Dermis microvascular lymphatic vessel endothelial cell (primary cell): ENCODE measurements around the gene KRT4. TPM values are rescaled to one million over a fixed set of nuclear protein-coding genes. Genes with fewer than 3 reads are reported as not detected.

Experiments used
- DNase-seq, 2 donors: peaks; one replicate each; pipeline versions ENCODE4 v3.0.0 to v3.0.0-alpha.2; 2010; ENCODE audit warnings: low read depth in 2 of 2
- total RNA-seq: library from RNA; depleted of rRNA; stranded (reverse); fragments of >200 nt; gene quantifications from 2 replicates; pipeline ENCODE4 v1.2.1, GENCODE V29; 2014

KRT4 gene
- total RNA-seq, 1 donor from 2014 or later: not detected

DNA sequence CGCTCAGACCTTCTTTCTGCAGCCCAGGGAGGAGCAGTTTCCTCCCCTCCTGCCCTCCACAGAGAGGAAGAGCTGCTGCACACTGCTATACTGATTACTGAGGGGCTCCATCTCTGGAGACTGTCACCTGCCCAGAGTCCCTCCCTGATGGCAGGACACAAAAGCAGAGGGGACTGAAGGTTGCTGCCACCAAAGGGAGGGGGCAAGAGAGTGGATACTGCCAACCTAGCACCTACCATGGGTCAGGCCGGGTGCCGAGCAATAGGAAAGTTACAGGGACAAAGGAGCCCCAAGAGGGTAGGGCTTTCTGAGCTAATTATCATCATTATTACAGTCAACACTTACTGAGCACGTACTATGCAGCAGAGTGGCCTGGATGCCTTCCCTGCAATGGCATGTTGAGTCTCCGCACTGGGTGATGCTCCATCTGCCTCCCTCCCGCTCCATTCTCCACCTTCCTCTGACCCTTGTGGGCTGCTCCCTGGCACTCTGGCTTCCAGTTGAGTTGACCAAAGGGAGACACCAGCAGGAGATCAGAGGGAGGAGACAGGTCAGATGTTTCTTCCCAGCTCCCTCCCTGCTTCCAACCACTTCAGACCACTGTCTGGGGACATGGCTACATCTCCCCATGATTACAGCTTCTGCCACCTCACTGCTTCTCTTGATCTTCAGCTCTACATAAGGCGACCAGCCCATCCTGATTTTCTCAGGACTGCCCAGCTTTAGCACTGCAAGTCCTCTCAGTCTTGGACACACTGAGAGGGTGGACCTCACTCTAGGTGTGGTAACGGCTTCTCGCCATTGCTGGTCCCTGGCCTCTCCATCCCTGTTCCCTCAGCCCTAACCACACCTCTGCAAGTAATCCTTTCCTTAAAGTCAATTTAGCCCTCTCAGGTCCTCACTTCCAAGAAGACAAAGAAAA is 22.8 kb upstream of the KRT4 start:
- DNase-seq: no peak

DNA sequence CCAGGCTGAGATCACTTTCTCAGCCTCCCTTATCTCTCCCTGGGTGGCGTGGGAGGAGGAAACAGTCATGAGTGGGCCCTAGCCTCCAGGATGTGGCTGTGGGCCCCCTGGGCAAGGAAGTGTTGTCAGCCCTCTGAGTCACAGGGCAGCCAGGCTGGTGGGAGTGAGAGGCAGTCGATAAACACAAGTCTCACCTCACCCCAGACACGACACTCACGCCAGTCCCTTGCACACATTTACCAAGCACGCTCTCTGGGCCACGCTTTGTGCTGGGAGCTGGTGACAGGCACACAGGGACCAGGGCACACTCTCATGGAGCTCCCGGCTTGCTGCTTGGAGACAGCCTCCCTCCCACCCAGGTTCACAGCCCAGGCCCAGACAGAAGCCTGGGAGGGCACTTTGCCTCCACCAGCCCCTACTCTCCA is 22.1 kb upstream of the KRT4 start:
- DNase-seq: peak in 1 of 2 donors; percentile 74

DNA sequence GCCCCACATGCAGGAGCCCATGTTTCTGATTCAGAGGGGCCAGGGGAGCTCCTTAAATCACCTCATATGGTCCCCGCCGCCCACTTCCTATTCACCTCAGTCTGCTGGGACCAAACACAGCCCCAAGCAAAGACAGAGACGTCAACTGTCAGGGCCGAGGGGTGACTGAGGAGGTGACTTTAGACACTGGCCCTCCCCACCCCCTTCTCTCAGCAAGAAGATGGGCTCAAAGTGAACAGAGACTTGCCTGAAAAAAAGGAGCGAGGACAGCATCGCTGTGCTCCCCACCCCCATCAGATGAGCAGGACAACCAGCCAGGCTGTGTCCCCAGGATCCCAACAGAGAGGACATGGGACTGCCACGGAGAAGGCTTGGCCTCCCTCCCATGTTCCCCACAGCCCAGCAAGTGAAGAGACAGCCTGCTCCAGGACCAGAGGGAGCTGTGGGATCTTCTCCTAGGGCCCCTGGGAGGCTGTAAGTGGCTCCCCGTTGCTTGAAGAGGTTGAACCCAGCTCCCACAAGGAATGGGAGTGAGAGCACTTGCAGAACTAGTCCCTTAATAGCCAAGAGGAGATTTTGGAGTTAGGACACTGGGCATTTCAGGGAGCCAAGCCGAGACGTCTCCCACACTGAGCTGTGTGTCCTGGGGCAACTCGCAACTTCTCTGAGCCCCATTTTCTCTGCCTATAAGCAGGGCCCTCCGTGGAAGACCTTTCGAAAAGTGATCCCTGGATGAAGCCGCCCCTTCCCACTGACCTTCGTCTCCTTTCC is 21.5 kb upstream of the KRT4 start:
- DNase-seq: no peak

DNA sequence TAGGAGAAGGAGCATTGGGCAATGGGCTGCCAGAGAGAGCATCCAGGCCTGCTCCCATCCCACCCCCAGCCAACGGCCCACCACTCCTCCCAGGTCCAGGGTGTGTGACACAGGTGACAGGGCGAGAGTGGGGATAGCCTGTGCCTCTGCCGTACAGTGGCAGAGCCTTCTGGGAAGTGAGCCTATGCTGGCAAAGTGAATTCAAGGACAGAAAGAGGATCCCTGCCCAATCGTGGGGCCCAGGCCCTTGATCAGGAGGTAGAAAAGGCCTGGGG is 20.7 kb upstream of the KRT4 start:
- no peak for DNase-seq

DNA sequence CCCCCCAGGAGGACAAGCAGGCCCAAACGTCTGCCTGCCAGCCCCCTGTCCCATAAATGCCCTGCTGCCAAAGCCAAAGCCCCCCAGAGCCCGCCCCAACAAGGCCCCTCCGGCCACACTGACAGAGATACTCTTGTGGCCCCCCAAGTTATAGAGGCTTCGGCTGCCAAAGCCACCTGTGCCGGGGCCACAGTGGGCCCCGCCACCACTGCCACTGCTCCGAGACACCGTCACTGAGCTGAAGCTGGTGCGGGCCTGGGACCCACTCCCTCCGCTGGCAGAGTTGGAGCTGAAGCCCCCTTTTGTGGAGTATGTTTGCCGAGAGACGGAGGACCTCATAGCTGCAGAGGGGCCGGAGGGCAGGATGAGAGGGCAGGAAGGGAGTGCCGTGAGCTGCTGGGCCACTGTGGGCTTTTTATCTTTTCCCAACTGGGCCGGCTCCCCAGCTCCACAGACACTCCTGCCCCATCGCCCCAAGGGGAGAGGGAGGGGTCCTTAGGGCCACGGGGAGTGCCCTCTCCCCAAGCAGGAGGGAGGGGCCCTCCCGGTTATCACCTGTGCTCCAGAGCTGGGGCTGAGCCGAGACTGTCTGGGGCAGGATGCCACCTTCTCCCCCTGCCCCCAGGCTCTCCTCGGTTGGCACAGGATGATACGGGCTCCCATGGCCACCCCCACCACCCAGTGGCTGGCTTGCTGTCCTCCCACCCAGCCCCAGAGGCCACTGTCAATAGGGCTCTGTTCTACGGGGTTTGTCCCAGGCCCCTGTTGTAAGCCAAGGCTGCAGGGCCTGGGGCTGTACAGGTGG is 20.2 kb upstream of the KRT4 start, which contains the start of gene KRT79:
Gene KRT79 (minus strand): TSS at position 390 of the 805 bp plus-strand sequence. CDS start 51 bp downstream, at position 339.
- DNase-seq: no peak

DNA sequence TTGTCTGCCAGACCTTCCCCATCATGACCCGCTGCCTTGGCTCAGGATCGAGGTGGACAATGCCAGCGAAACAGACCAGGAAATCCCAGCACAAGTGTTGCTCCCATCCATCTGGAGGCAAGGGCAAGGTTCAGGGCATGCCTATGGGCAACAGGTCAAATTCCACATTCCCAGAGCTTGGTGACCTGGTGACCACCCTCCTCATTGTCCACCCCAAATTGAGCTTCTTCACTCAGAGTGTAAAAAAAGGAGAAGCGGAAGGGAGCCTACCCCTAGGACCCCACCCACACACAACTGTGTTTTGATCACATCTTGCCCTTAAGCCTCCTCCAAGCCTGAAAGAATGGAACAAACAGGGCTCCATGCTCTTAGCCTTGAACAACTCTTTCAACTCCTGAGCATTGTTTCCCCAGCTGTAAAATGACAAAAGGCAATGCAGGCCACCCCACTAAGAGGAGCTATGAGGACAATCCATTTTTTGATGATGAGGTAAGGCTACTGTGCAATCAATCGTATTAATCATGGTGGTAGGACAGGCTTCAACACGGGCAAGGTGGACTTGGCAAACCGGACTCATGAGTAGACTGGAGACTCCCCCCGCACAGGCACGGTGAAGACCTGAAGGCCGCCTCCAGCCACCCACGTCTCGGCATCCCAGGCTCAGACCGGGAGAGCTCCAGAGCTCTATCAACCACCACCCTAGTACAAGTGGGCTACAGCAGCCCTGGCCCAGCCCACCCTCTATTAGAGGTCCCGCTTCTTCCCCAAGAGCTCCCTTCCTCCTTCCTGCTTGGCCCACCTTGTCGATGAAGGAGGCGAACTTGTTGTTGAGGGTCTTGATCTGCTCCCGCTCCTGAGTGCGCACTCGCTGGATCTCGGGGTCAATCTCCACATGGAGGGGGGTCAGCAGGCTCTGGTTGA is 19.3 kb upstream of the KRT4 start:
- DNase-seq: no peak

DNA sequence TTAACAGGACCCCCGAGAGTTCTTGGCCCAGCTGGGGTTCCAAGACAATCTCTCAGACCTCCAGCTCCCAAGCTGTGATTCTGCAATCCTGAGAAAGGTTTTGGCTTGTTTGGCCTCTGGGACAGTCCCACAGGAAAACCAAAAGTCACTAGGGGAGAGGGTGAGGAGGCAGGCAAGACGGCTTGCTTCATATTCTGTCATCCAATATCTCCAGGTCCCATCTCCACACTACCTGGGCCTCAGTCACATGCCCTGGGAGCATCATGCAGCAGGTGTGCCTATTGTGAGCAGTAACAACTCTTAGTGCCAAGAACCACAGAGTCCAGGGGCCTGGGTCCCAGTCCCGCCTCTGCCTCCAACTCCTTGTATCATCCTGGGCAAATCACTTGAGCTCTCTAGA is 18.5 kb upstream of the KRT4 start:
- DNase-seq: no peak

DNA sequence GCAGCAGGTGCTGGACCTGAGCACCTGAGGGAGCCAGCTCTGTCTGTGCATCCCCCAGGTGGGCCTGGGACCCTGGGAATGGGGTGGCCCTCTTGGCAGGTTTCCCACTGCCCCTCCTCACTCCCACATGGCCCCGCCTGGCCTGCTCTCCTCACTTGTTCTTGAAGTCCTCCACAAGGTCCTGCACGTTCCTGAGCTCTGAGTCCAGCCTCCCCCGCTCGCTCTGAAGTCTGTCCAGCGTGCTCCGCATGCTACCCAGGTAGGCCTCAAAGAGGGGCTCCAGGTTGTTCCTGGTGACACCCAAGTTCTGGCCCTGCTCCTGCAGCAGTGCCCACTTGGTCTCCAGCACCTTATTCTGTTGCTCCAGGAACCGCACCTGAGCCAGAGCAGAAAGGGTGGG is 17.3 kb upstream of the KRT4 start:
- DNase-seq: no peak

DNA sequence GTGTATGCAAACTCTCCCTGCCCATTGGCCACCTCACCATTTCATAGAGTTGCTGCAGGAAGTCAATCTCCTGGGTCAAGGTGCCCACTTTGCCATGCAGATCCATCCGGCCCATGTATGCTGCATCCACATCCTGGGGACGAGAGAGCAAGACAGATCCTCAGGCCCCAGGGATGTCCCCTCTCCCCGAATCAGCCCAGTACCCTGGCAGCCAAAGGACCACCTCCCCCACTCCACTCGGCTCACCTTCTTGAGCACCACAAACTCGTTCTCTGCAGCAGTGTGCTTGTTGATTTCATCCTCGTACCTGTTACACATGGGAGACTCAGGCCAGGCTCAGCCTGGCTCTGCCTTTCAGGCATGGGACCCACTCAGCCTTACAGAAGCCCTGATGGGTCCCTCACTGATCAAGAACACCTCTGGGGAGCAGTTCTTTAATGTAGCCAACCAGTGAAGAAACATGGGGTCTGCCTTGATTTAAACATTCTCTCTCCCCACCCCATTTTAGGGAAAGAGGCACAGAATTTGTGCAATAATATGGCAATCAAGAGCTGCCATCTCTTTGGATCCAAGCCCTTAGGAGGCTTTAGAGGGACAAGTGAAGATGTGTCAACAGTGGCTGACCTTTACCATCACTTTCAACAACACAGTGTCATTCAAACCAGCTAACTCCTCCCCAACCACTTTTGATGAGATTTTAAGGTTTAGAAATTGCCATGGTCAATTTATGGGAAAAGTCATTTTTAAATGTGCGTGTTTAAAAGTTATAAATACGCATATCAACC is 16.3 kb upstream of the KRT4 start:
- no peak for DNase-seq

DNA sequence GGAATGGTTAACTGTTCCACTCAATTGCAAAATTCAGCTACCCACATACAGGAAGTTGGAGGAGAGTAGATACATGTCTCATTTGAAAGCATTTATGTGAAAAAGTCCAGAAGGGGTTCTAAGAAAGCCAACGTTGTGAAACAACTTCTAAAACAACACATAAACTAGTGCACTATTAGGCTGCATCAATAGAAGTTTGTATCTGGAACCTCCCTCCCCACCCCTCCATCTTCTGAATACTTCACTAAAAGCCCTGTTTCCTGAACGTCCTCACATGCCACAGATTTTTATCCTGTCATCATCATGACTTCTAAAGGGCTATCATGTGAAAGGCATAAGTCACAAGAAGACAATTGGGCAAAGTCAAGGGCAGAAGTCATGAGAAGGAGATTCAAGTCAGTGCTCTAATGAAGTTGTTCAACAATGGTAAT is 14.7 kb upstream of the KRT4 start:
- DNase-seq: no peak

DNA sequence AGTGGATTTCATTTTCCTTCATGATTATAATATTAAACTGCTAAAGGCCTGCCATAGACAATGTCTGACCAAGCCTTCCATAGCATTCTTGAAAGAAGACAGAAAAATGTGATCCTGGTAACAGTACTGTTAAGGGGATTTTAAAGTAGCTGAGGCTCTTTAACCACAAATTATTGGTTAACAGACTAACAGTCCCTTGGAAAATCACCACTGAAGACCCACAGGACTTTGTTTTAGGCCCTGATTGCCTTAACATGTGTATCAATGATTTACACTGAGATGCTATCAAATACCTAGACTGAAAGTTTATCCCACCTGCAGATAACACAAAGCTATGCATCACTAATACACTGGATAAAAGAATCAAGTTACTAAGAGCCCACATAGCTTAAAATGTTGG is 14.2 kb upstream of the KRT4 start:
- no peak for DNase-seq

DNA sequence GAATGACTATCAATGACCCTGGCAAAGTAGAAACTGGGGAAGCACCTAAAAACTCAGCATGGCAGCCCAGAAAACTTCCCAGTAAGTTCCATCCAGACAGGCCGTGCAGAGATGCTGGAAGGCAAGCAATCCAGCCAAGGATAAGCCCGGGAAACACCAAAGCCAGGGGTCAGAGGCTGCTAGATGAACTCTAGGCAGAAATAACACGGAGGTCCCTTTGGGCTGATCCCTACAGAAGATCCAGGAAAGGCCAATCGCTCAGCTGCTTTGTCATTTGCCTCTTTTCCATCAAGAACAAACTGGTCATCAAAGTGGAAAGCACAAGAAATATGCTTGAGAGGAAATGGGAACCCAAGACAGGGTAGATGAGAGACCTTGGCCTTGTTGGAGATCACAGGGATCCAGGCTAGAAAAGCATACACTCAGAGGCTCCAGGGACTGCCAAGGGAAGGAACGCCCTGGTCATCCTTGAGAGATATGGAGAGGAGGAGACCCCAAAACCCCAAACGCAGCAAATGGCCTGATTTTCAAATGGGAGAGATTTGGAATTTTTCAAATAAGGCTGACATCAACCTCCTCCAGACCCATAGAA is 13.7 kb upstream of the KRT4 start:
- DNase-seq: no peak

DNA sequence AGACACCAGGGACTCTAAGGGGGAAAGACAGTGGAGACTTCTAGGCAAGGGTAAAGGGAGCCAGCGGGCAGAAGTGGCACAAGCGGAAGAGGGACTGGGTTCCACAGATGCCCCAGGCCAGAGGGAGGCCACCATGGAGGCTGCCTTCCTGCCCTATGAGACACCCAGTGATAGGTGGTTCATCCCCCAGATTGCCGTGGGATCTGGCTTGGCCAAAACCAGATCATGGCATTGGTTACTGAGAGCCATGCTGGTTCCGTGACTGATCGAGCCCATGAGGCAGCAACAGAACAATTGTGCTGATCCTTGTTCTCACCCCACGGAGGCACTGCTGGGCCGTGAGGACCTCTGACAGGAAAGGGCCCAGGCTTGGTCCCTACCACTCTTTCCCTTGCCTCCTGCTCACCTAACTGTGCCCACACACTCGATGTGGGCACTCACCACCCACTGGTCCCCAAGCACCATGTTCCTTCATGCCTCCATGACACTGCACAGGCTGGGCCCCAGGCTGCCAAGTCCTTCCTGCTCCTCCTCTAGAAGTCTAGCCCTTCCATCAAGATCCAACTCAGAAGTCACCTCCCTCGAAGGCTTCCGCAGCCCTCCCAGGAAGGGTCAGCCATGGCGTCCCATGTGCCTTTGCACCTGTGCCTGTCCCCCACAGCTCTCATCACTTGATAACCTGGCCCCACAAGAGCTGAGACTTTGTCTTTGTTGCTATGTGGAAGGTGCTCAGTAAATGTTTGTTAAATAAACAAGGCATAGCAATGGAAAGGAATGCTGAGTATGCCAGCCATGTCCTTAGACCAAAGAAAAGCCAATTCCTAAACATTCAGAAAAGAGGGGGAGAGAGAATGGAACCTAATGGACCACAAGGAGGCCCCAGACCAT is 12.9 kb upstream of the KRT4 start:
- DNase-seq: no peak

DNA sequence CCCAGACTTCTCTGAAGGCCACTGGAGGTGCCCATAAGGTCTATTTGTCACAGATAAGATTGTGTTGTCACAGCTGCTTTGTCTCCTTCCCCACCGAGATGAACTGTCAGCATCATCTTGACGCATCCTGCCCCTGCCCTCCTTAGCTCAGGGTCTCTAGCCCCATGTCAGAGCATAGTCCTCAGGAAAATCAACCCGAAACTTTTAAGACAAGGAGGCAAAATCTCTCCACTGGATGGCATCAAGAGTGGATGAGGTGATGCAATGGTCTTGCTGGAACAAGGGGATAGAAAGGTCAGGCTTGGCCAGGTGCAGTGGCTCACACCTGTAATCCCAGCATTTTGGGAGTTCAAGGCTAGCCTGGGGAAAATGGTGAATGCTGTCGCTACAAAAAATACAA is 12.0 kb upstream of the KRT4 start:
- DNase-seq: no peak

DNA sequence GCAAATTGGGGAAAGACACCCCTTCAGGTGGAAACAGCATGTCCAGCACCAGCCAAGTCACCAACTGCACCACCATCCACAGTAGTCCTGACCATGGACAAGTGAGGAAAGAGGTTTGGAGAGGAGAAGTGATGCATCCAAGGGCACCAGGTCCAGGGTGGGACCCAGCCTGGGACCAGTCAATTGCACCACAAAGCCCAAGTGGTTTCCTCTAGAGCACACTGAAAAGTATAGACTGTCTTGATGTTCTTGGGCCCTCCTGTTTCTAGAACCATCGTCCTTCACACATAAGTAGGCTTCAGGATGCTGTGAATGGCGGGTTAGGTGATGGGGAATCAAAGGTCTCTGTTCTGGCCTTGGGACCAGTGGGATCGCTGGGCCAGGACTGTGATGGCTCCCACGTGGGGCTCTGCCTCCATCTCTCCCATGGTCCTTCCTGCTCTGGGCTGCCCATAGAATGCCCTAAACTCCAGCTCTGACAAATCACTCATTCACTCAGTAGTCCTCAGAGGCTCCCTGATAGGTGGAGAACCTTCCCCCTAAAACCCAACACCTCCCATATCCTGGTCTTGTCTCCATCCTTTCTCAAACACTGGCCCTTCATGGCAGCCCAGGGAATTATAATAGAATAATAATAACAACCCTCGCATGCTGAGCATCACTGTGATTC is 11.0 kb upstream of the KRT4 start:
- no peak for DNase-seq

DNA sequence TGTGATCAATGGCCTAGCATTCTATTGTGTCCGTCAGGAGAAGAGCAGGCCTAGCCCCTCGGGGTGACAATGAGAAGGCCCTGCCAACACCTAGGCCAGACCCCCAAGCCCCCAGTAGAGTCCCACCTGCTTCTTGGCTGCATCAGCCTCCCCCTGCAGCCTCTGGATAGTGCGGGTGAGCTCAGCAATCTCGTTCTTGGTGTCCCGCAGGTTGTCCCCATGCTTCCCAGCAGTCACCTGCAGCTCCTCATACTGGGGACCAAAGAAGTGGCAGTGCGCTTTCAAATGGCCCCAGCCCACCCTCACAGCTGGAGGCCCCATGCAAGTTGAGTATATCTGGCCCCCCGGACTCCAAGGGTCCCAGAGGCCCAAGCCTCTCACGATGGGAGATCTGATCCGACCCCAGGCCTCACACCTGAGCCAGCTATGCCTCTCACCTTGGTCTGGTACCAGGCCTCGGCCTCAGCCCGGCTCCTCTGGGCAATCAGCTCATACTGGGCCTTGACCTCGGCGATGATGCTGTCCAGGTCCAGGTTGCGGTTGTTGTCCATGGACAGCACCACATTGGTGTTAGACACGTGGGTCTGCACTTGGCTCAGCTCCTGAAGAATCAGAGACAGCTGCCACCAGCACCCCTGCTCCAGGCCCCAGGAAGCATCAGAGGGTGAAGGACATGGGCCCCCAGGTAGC is 10.0 kb upstream of the KRT4 start:
- DNase-seq: no peak

DNA sequence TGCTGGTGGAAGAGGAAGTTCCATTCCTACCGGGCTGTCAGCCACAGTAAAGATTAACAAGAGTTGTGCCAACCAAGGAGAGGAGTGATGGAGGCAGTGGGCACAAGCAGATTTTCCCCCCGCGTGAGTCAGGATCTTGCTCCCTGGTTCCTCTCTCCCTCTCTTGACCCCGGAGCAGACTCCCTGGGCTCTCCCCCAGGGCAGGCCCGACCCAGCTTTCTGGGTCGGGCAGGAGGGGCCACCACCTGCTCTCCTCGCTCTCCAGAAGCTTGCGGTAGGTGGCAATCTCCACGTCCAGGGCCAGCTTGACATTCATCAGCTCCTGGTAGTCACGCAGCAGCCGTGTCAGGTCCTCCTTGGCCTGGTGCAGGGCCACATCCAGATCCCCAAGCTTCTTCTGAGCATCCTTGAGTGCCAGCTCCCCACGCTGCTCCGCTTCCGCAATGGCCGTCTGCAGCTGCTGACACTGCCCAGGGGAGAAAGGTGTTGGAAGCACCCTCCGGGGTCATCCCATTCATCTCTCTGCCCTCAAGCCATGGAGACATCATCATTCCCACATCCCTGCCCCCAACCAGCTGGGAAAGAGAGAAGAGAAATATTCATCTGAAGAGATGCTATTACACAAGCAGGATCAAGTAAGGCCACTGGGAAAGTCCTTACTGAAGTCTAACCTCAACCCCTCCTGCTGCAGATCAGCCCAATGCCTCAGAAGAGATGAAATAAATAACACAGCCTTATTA is 9.0 kb upstream of the KRT4 start:
- no peak for DNase-seq
